Endothelial cell of umbilical vein (primary cell): ENCODE results near the gene NAA40. TPM values are rescaled to one million over a fixed set of nuclear protein-coding genes. Genes with fewer than 3 reads are reported as not detected.

Source experiments
- BruUV-seq: library from RNA; stranded (reverse); fragments of 400-500 nt; replicated peaks from 2 replicates; lab custom pipeline; 2021; lab: Mats Ljungman, UMichigan
- CTCF ChIA-PET: fragments of 300-600, 350-600 bp; sonication (Branson Sonifier 250); formaldehyde crosslinking; loops from one replicate; lab custom pipeline; 2021; ENCODE audit warnings: antibody characterized with exemption, inconsistent platforms; lab: Charles Lee
- POLR2A ChIA-PET: fragments of 300-600, 350-600 bp; sonication (Branson Sonifier 250); formaldehyde crosslinking; loops from one replicate; lab custom pipeline; 2021; ENCODE audit warnings: antibody characterized with exemption, inconsistent platforms; lab: Charles Lee
- DNase-seq: peaks from one replicate; pipeline ENCODE4 v3.0.0-alpha.2; 2011; ENCODE audit warnings: low read depth, low spot score
- FAIRE-seq: peaks from 2 replicates; lab custom pipeline; 2011; peaks lifted over from hg19 to GRCh38; lab: Jason Lieb, UNC
- H2AFZ ChIP-seq: 2 replicates; pipeline ENCODE4 v1.6.0; 2012; ENCODE audit warnings: low read depth, low read length, control low read depth, inconsistent platforms
- H3K27ac ChIP-seq: 2 replicates; pipeline ENCODE4 v1.5.1; 2011; ENCODE audit warnings: low read depth, mild to moderate bottlenecking, control low read depth, low read length, moderate library complexity; ENCODE audit not compliant: insufficient read depth
- H3K27me3 ChIP-seq, 2 experiments: 2 replicates each; pipeline versions ENCODE4 v1.6.0 to v1.6.1; 2011; ENCODE audit warnings: low read length in 2 of 2, mixed read lengths in 1 of 2; ENCODE audit not compliant: control insufficient read depth in 2 of 2, insufficient read depth in 2 of 2
- H3K36me3 ChIP-seq, 2 experiments: 2 replicates in 1 of 2; 3 replicates in 1 of 2; pipeline ENCODE4 v1.5.1; 2011; ENCODE audit warnings: low read length in 2 of 2, mild to moderate bottlenecking in 1 of 2, moderate library complexity in 1 of 2; ENCODE audit not compliant: control insufficient read depth in 2 of 2, insufficient read depth in 2 of 2; ENCODE audit errors: extremely low read depth in 1 of 2
- H3K4me1 ChIP-seq: 3 replicates; pipeline ENCODE4 v1.5.1; 2011; ENCODE audit warnings: mild to moderate bottlenecking, low read length; ENCODE audit not compliant: control insufficient read depth, insufficient read depth; ENCODE audit errors: extremely low read depth
- H3K4me2 ChIP-seq: 2 replicates; pipeline ENCODE4 v1.6.1; 2011; ENCODE audit warnings: low read length, control low read depth, mixed read lengths; ENCODE audit not compliant: insufficient read depth
- H3K4me3 ChIP-seq, 3 experiments: fragments of 200-600 bp in 1 of 3; sonication (generic), shearing (Covaris generic) in 1 of 3; replicated peaks in 1 of 3; 2 replicates each; pipeline ENCODE4 v1.5.1; 2011 to 2016; ENCODE audit warnings: control low read depth in 3 of 3, low read length in 3 of 3, mild to moderate bottlenecking in 2 of 3, inconsistent platforms in 1 of 3, low read depth in 1 of 3, moderate library complexity in 1 of 3; ENCODE audit not compliant: insufficient read depth in 1 of 3
- H3K79me2 ChIP-seq: 2 replicates; pipeline ENCODE4 v1.6.0; 2012; ENCODE audit warnings: low read length, inconsistent platforms; ENCODE audit not compliant: control insufficient read depth, insufficient read depth
- H3K9ac ChIP-seq: replicated peaks from 2 replicates; pipeline ENCODE3; 2011; ENCODE audit warnings: low read length, control low read depth; ENCODE audit not compliant: insufficient read depth; ENCODE audit errors: extremely low read depth
- H3K9me1 ChIP-seq: replicated peaks from 3 replicates; pipeline ENCODE4 v1.6.0; 2011; ENCODE audit warnings: mild to moderate bottlenecking, low read length; ENCODE audit not compliant: control insufficient read depth, insufficient read depth; ENCODE audit errors: extremely low read depth
- H3K9me3 ChIP-seq: replicated peaks from 2 replicates; pipeline ENCODE4 v1.5.1; 2012; ENCODE audit warnings: low read length, inconsistent platforms; ENCODE audit not compliant: control insufficient read depth, insufficient read depth
- H4K20me1 ChIP-seq: replicated peaks from 2 replicates; pipeline ENCODE3; 2011; ENCODE audit warnings: mild to moderate bottlenecking, low read length; ENCODE audit not compliant: control insufficient read depth, insufficient read depth; ENCODE audit errors: extremely low read depth
- EZH2 ChIP-seq: IDR thresholded peaks from 2 replicates; pipeline ENCODE4 v1.6.1; 2012; ENCODE audit warnings: borderline replicate concordance, low read depth, mild to moderate bottlenecking, moderate library complexity, low read length, inconsistent platforms; ENCODE audit not compliant: severe bottlenecking
- FOS ChIP-seq: IDR thresholded peaks from 2 replicates; pipeline ENCODE4 v1.6.1; 2011; ENCODE audit warnings: mild to moderate bottlenecking, low read length, moderate library complexity, borderline replicate concordance; ENCODE audit not compliant: insufficient read depth
- GATA2 ChIP-seq: IDR thresholded peaks from 2 replicates; pipeline ENCODE4 v1.7.0; 2011; ENCODE audit warnings: low read depth, mild to moderate bottlenecking, moderate library complexity, mixed read lengths, low read length; ENCODE audit not compliant: insufficient read length, insufficient read depth
- JUN ChIP-seq: IDR thresholded peaks from 2 replicates; pipeline ENCODE4 v1.6.1; 2011; ENCODE audit warnings: borderline replicate concordance, low read depth; ENCODE audit not compliant: insufficient read length, insufficient read depth
- MYC ChIP-seq: IDR thresholded peaks from one replicate; pipeline ENCODE4 v1.6.1; 2011; ENCODE audit warnings: mild to moderate bottlenecking, low read depth, low read length
- POLR2A ChIP-seq: IDR thresholded peaks from 2 replicates; pipeline ENCODE4 v1.6.1; 2012; ENCODE audit warnings: low read depth, mild to moderate bottlenecking, control low read depth, low read length
- POLR2AphosphoS5 ChIP-seq: IDR thresholded peaks from 2 replicates; pipeline ENCODE4 v1.6.1; 2012; ENCODE audit warnings: low read depth, mild to moderate bottlenecking, control low read depth, low read length, moderate library complexity; ENCODE audit not compliant: insufficient read depth
- dilution Hi-C: fragments of 300-500 bp; cut with MboI; formaldehyde crosslinking; loops from one replicate; pipeline ENCODE4 v1.15.0; 2019; ENCODE audit warnings: low sequenced_read_pairs; ENCODE audit not compliant: extremely low pct_ligation_motif_present
- intact Hi-C: fragments of 100-400 bp; cut with micrococcal nuclease; formaldehyde crosslinking; loops from one replicate; pipeline ENCODE4 v1.10.0; 2022
- polyA plus RNA-seq, 4 experiments: library from polyadenylated mRNA; depleted of rRNA in 3 of 4; stranded (reverse) in 3 of 4; unstranded in 1 of 4; fragments of >200 nt; gene quantifications; 2 replicates each; pipeline versions ENCODE4 v1.2.1 to v1.2.3, GENCODE V29; 2011 to 2012; ENCODE audit warnings: missing spikeins in 1 of 4
- total RNA-seq: library from RNA; stranded (reverse); gene quantifications from 2 replicates; pipeline ENCODE4 v1.2.3, GENCODE V29; 2021
- TF ChIP-seq, protein P1 (sequence below), 2 donors: IDR thresholded peaks; 1 replicate in 1 of 2; 2 replicates in 1 of 2; pipeline ENCODE4 v1.5.1; 2011; ENCODE audit warnings: low read length in 2 of 2, mild to moderate bottlenecking in 2 of 2, moderate library complexity in 2 of 2, control low read depth in 1 of 2, inconsistent platforms in 1 of 2, low read depth in 1 of 2; ENCODE audit not compliant: insufficient read depth in 1 of 2; ENCODE audit errors: extremely low read depth in 1 of 2
- TF ChIP-seq, protein P2 (sequence below): IDR thresholded peaks from 2 replicates; pipeline ENCODE4 v1.6.1; 2011; ENCODE audit not compliant: insufficient read depth, insufficient read length

The NAA40 gene
- total and polyA plus RNA-seq, 2 donors (not counting 3 experiments of a cell fraction or from before 2014, with no cell fraction given): 28.5 to 32.3 TPM

DNA sequence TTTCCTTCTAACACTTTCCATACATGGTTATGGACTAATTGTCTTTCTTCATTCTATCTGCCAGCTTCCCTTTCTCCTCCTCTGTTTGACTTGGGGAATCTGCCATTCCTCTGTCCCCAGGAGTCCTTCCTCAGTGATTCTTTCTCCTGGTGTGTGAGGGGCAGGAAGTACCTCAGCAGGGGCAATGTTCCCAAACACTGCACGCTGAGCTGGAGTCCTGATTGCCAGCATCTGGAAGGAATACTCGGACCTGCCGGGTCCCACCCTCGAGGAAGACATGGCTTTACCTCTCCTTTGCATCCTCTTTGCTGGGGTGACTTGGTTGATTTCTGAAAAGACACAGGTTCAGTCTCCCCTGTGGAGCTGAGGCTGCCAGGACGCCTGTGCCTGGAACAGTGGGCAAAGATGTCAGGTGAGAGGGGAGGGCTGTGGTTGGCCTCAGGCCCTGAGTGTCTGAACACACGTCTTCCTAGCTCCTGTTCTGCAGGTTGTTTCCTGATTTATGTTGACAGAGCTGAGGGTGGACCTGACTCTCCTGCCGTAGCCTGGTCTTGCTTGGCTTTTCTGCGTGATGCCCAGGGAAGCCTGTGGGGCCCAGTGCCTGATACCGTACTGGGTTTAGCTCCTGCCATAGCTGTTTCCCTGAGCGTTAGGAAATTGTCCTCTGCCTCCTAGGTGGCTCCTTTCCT lies 39.9 kb downstream of the NAA40 start:
- H3K27me3 ChIP-seq: no peaks in the 10 kb centered on the region
- peaks cover 0 to 2% of the 10 kb centered on the region in 2 experiments for H3K36me3 ChIP-seq
- intact Hi-C loops: no loop called here
- ChIA-PET POLR2A (no interaction called here), CTCF (interaction anchor here (0.6 kb wide), 1 partner anchor 134 kb away, joined by 3 read pairs; no protein-coding TSS in a partner anchor)
- H3K4me2 ChIP-seq: no peak overlapping the region
- no peak overlapping the region for H2AFZ ChIP-seq
- no peaks in the 10 kb centered on the region for H3K9me1 ChIP-seq
- no peaks in the 10 kb centered on the region for H4K20me1 ChIP-seq
- H3K4me3 ChIP-seq: no peak overlapping the region
- no peak overlapping the region for H3K27ac ChIP-seq
- FAIRE-seq (no peak), DNase-seq (no peak)
- peaks cover 23% of the 10 kb centered on the region for H3K79me2 ChIP-seq
- peaks cover 13% of the 10 kb centered on the region for H3K4me1 ChIP-seq
- H3K9me3 ChIP-seq: no peaks in the 10 kb centered on the region
- dilution Hi-C loops: no loop called here
- H3K9ac ChIP-seq: no peak overlapping the region
- TF ChIP-seq POLR2AphosphoS5 (no peak), GATA2 (no peak), MYC (no peak), JUN (no peak), EZH2 (no peak), FOS (no peak), POLR2A (no peak)
- TF ChIP-seq, protein P1, sequence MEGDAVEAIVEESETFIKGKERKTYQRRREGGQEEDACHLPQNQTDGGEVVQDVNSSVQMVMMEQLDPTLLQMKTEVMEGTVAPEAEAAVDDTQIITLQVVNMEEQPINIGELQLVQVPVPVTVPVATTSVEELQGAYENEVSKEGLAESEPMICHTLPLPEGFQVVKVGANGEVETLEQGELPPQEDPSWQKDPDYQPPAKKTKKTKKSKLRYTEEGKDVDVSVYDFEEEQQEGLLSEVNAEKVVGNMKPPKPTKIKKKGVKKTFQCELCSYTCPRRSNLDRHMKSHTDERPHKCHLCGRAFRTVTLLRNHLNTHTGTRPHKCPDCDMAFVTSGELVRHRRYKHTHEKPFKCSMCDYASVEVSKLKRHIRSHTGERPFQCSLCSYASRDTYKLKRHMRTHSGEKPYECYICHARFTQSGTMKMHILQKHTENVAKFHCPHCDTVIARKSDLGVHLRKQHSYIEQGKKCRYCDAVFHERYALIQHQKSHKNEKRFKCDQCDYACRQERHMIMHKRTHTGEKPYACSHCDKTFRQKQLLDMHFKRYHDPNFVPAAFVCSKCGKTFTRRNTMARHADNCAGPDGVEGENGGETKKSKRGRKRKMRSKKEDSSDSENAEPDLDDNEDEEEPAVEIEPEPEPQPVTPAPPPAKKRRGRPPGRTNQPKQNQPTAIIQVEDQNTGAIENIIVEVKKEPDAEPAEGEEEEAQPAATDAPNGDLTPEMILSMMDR (IDR thresholded peaks at IDR 0.05; ENCODE audit: extremely low read depth in 1 of 2, insufficient read depth in 1 of 2, low read depth in 1 of 2, low read length in 2 of 2): no peak
- TF ChIP-seq, protein P2, sequence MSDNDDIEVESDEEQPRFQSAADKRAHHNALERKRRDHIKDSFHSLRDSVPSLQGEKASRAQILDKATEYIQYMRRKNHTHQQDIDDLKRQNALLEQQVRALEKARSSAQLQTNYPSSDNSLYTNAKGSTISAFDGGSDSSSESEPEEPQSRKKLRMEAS: no peak
- no TSS peak for BruUV-seq
